GM23338 (cell line): Measurements from ENCODE around the gene EIF4G3. TPM values are rescaled to one million over a fixed set of nuclear protein-coding genes. Genes with fewer than 3 reads are reported as not detected.

ENCODE experiments used
- ATAC-seq: fragments of 200-7000 bp; cut with Tn5 transposase; 3 replicates; pipeline ENCODE4 v1.9.1; 2020
- DNase-seq: peaks from one replicate; pipeline ENCODE4 v3.0.0-alpha.2; 2015; ENCODE audit warnings: low spot score
- H2AFZ ChIP-seq: fragments of 200-600 bp; sonication (generic); 2 replicates; pipeline ENCODE4 v1.8.0; 2016; ENCODE audit warnings: antibody characterized with exemption, mild to moderate bottlenecking, moderate library complexity
- H3F3A ChIP-seq: fragments of 200-600 bp; sonication (generic); replicated peaks from 2 replicates; pipeline ENCODE4 v1.8.0; 2017; ENCODE audit warnings: antibody characterized with exemption, mixed run types, low read depth
- H3K27ac ChIP-seq: fragments of 200-600 bp; sonication (generic); 2 replicates; pipeline ENCODE4 v1.6.1; 2016; ENCODE audit warnings: low read depth
- H3K27me3 ChIP-seq: fragments of 200-600 bp; sonication (generic); 2 replicates; pipeline ENCODE4 v1.8.0; 2016; ENCODE audit warnings: mild to moderate bottlenecking, mixed run types, moderate library complexity; ENCODE audit not compliant: insufficient read depth
- H3K36me3 ChIP-seq: fragments of 200-600 bp; sonication (generic); 2 replicates; pipeline ENCODE4 v1.8.0; 2016; ENCODE audit warnings: mild to moderate bottlenecking; ENCODE audit not compliant: insufficient read depth
- H3K4me1 ChIP-seq: fragments of 200-600 bp; sonication (generic); 2 replicates; pipeline ENCODE4 v1.8.0; 2016; ENCODE audit warnings: mild to moderate bottlenecking, moderate library complexity; ENCODE audit not compliant: insufficient read depth
- H3K4me2 ChIP-seq: fragments of 200-600 bp; sonication (generic); 2 replicates; pipeline ENCODE4 v1.7.1; 2017; ENCODE audit warnings: mixed run types
- H3K4me3 ChIP-seq: fragments of 200-600 bp; sonication (generic); 2 replicates; pipeline ENCODE4 v1.6.1; 2016; ENCODE audit warnings: mixed run types
- H3K79me2 ChIP-seq: fragments of 200-600 bp; sonication (generic); replicated peaks from 2 replicates; pipeline ENCODE4 v1.8.0; 2017; ENCODE audit warnings: mild to moderate bottlenecking; ENCODE audit not compliant: insufficient read depth
- H3K9me2 ChIP-seq: fragments of 200-600 bp; sonication (generic); 2 replicates; pipeline ENCODE4 v1.8.0; 2017; ENCODE audit not compliant: insufficient read depth
- H4K20me1 ChIP-seq: fragments of 200-600 bp; sonication (generic); replicated peaks from 2 replicates; pipeline ENCODE4 v1.8.0; 2017; ENCODE audit warnings: mild to moderate bottlenecking; ENCODE audit not compliant: insufficient read depth
- H3K27ac Mint-ChIP-seq: 2 replicates; pipeline ENCODE4 v1.8.0; 2020; ENCODE audit warnings: inconsistent platforms, mild to moderate bottlenecking, moderate library complexity, mixed read lengths
- H3K27me3 Mint-ChIP-seq: 3 replicates; pipeline ENCODE4 v1.8.0; 2022; ENCODE audit warnings: low read depth, mild to moderate bottlenecking, moderate library complexity, mixed read lengths, inconsistent platforms; ENCODE audit not compliant: insufficient read depth, poor library complexity
- H3K36me3 Mint-ChIP-seq: 3 replicates; pipeline ENCODE4 v1.8.0; 2021; ENCODE audit warnings: low read depth, mild to moderate bottlenecking, inconsistent platforms, moderate library complexity, mixed read lengths
- H3K4me1 Mint-ChIP-seq: 3 replicates; pipeline ENCODE4 v1.8.0; 2020; ENCODE audit warnings: mild to moderate bottlenecking, inconsistent platforms, mixed read lengths
- H3K4me3 Mint-ChIP-seq: 3 replicates; pipeline ENCODE4 v1.8.0; 2021; ENCODE audit warnings: moderate library complexity, mild to moderate bottlenecking, inconsistent platforms, mixed read lengths
- H3K9me3 Mint-ChIP-seq: 3 replicates; pipeline ENCODE4 v1.8.0; 2020; ENCODE audit warnings: moderate library complexity, mild to moderate bottlenecking, inconsistent platforms, mixed read lengths
- CREB1 ChIP-seq: fragments of 250-450 bp; sonication (Bioruptor Pico); IDR thresholded peaks from 2 replicates; pipeline ENCODE4 v1.5.0; 2020; ENCODE audit warnings: low read depth, mild to moderate bottlenecking, moderate library complexity
- ETS1 ChIP-seq: IDR thresholded peaks from 2 replicates; pipeline ENCODE4 v1.6.1; 2016; ENCODE audit warnings: antibody characterized with exemption
- EZH2 ChIP-seq: fragments of 200-600 bp; sonication (generic); IDR thresholded peaks from one replicate; pipeline ENCODE4 v1.8.0; 2017; ENCODE audit warnings: antibody characterized with exemption, mild to moderate bottlenecking, low read depth; ENCODE audit not compliant: unreplicated experiment
- EZH2phosphoT487 ChIP-seq: fragments of 200-600 bp; sonication (generic); IDR thresholded peaks from one replicate; pipeline ENCODE4 v1.8.1; 2018; ENCODE audit warnings: antibody characterized with exemption; ENCODE audit not compliant: unreplicated experiment
- JUNB ChIP-seq: IDR thresholded peaks from one replicate; pipeline ENCODE4 v1.6.1; 2016; ENCODE audit warnings: antibody characterized with exemption; ENCODE audit not compliant: unreplicated experiment
- NANOG ChIP-seq: IDR thresholded peaks from 2 replicates; pipeline ENCODE4 v1.6.1; 2016; ENCODE audit warnings: antibody characterized with exemption, borderline replicate concordance
- REST ChIP-seq: IDR thresholded peaks from one replicate; pipeline ENCODE4 v1.6.1; 2018; ENCODE audit warnings: antibody characterized with exemption; ENCODE audit not compliant: unreplicated experiment
- STAT1 ChIP-seq: IDR thresholded peaks from one replicate; pipeline ENCODE4 v1.6.1; 2016; ENCODE audit warnings: antibody characterized with exemption; ENCODE audit not compliant: unreplicated experiment
- ZNF114 ChIP-seq: fragments of 250-450 bp; sonication (Bioruptor Pico); IDR thresholded peaks from 2 replicates; pipeline ENCODE4 v1.5.0; 2020; ENCODE audit warnings: mild to moderate bottlenecking, moderate library complexity
- ZNF331 ChIP-seq: fragments of 250-450 bp; sonication (Bioruptor Pico); IDR thresholded peaks from 2 replicates; pipeline ENCODE4 v1.5.0; 2020; ENCODE audit warnings: low read depth, mild to moderate bottlenecking, moderate library complexity
- ZNF462 ChIP-seq: fragments of 250-450 bp; sonication (Bioruptor Pico); IDR thresholded peaks from 2 replicates; pipeline ENCODE4 v1.5.0; 2020; ENCODE audit warnings: mild to moderate bottlenecking, moderate library complexity
- polyA plus RNA-seq: library from polyadenylated mRNA; unstranded; fragments of >200 nt; fragmentation: Nextera tagmentation; extraction: Ambion mirVana; gene quantifications from 2 replicates; pipeline ENCODE4 v1.2.1, GENCODE V29; 2016
- total RNA-seq: library from RNA; depleted of rRNA; stranded (reverse); fragments of >200 nt; shearing (Covaris generic); gene quantifications from 2 replicates; pipeline ENCODE4 v1.2.3, GENCODE V29; 2014

EIF4G3 gene
- total and polyA plus RNA-seq, 2 experiments from 2014 or later, result 37.9 to 68.1 TPM

GRCh38 chr1:20936621-20937020 is 240.1 kb downstream of the EIF4G3 start (continued):
- TF ChIP-seq STAT1 (no peak), JUNB (no peak), EZH2 (no peak)

DNA sequence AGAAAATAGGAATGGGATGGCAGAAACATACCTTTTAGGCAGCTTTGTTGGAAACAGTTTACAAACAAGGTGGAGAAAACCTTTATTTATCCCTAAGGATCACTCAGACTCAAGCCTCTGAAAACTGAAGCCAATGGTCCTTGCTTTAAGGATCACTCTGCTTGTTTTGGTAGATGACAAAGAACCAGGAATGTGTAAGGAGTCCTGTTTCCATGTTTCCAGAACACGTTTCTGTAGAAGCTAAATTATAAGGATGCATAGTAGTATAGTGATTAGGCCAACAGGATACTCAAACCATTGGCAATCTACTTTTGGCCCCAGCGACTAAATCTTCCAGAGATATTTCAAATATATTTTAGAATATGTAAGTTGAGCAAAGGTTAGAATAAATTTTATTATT is 240.5 kb downstream of the EIF4G3 start:
- Histone ChIP-seq H3K27ac (no peak overlapping the region), H3K4me2 (no peak overlapping the region), H2AFZ (no peak overlapping the region), H4K20me1 (0 out of 2 replicates have a peak, but pooled peaks cover 3% of the 10 kb centered on the region), H3K79me2 (no peaks in the 10 kb centered on the region), H3K27me3 (no peaks in the 10 kb centered on the region), H3K4me3 (no peak overlapping the region), H3F3A (no peaks in the 10 kb centered on the region), H3K4me1 (peaks cover 7% of the 10 kb centered on the region; the same call in 1 of the 2 replicates), H3K9me2 (no peaks in the 10 kb centered on the region), H3K36me3 (no peaks in the 10 kb centered on the region)
- H3K4me3 Mint-ChIP-seq, result no peak overlapping the region
- no peak overlapping the region for H3K27ac Mint-ChIP-seq
- DNase-seq (no peak), ATAC-seq (peak; percentile 44)
- peaks cover 4% of the 10 kb centered on the region; the same call in 2 of the 3 replicates for H3K36me3 Mint-ChIP-seq
- peaks cover 2% of the 10 kb centered on the region for H3K27me3 Mint-ChIP-seq
- H3K4me1 Mint-ChIP-seq, result peaks cover 10% of the 10 kb centered on the region; the same call in 2 of the 3 replicates
- H3K9me3 Mint-ChIP-seq, result no peaks in the 10 kb centered on the region
- TF ChIP-seq ETS1 (no peak), CREB1 (no peak), EZH2 (no peak), REST (no peak), ZNF114 (CRISPR knock-in tag) (no peak), JUNB (no peak), ZNF331 (no peak), STAT1 (no peak), NANOG (no peak), EZH2phosphoT487 (no peak), ZNF462 (no peak)
